Skeletal muscle satellite cell (primary cell): Measurements from ENCODE around the gene NAA11.
"Not testable (repeated sequence)": the region's sequence is repeated elsewhere in the genome, so short reads cannot be mapped to it uniquely, and the experiment has no call there.

Source experiments
- H3K27me3 ChIP-seq: 2 replicates; pipeline ENCODE4 v1.7.0; 2013; ENCODE audit warnings: low read length; ENCODE audit not compliant: control insufficient read depth, insufficient read depth
- H3K36me3 ChIP-seq: 2 replicates; pipeline ENCODE4 v1.7.0; 2013; ENCODE audit warnings: mild to moderate bottlenecking, control low read depth, low read length; ENCODE audit not compliant: insufficient read depth
- H3K4me1 ChIP-seq: 2 replicates; pipeline ENCODE4 v1.7.0; 2013; ENCODE audit warnings: low read length; ENCODE audit not compliant: control insufficient read depth, insufficient read depth
- H3K4me2 ChIP-seq: 2 replicates; pipeline ENCODE4 v1.7.0; 2013; ENCODE audit warnings: mild to moderate bottlenecking, low read length
- H3K4me3 ChIP-seq: 2 replicates; pipeline ENCODE4 v1.7.0; 2013; ENCODE audit warnings: low read length
- H3K9ac ChIP-seq: 2 replicates; pipeline ENCODE4 v1.7.0; 2013; ENCODE audit warnings: mild to moderate bottlenecking, low read depth, low read length, moderate library complexity
- H3K9me3 ChIP-seq: replicated peaks from 2 replicates; pipeline ENCODE4 v1.7.0; 2013; ENCODE audit warnings: mild to moderate bottlenecking, control low read depth, low read length

The NAA11 gene

GRCh38 chr4:79287718-79288117 is 38.1 kb downstream of the NAA11 start:
- H3K9ac ChIP-seq, result no peak overlapping the region
- H3K4me1 ChIP-seq, result no peaks in the 10 kb centered on the region
- H3K4me2 ChIP-seq, result no peak overlapping the region
- no peaks in the 10 kb centered on the region for H3K27me3 ChIP-seq
- no peaks in the 10 kb centered on the region for H3K9me3 ChIP-seq
- H3K36me3 ChIP-seq, result no peaks in the 10 kb centered on the region
- H3K4me3 ChIP-seq, result no peak overlapping the region

- H3K4me1 ChIP-seq, result no peaks in the 10 kb centered on the region
- no peak overlapping the region for H3K4me3 ChIP-seq
- no peaks in the 10 kb centered on the region for H3K27me3 ChIP-seq
- no peaks in the 10 kb centered on the region for H3K36me3 ChIP-seq
- no peak overlapping the region for H3K9ac ChIP-seq
- no peaks in the 10 kb centered on the region for H3K9me3 ChIP-seq
- no peak overlapping the region for H3K4me2 ChIP-seq
Measured at GRCh38 chr4:79287076-79287475, 38.8 kb downstream of the NAA11 start.

DNA sequence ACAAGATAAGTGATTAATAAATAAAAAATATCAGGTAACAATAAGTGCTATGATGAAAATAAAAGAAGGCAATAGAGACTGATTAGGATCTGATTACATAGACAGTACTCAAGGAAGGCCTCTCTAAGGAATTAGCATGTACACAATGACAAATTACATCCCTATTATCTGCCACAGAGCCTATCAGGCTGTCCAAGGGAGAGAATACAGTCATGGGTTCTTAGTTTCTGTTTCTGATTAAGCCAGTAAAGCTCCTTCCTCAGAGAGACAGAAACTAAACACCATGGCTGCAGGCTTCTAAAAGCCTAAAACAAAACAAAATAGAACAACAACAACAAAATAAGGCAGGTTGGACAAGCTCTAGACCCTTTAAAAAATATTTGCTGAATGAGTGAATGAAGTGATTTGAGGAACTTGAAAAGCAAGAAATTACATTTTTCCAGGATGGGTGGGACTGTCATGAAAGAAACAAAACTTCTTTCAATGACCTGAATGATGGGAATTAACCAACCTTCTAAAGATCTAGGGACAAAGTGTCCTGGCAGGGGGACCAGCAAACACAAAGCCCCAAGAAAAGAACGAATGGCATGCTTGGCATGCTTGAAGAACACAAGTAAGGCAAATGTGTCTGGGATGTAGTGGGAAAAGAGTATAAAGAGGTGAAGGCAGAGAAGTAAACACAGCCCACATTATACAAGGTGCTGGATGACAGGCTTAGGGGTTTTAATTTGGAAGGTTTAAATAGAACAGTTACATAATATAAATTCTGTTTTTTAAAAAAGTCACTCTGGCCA is 44.1 kb downstream of the NAA11 start:
- Histone ChIP-seq H3K4me3 (no peak overlapping the region), H3K27me3 (no peaks in the 10 kb centered on the region), H3K9me3 (no peaks in the 10 kb centered on the region), H3K36me3 (no peaks in the 10 kb centered on the region), H3K4me2 (no peak overlapping the region), H3K4me1 (no peaks in the 10 kb centered on the region), H3K9ac (no peak overlapping the region)

GRCh38 chr4:79277467-79277866 is 48.4 kb downstream of the NAA11 start:
- not testable (repeated sequence) for H3K4me1 ChIP-seq, H3K4me3 ChIP-seq, H3K27me3 ChIP-seq, H3K9me3 ChIP-seq, H3K4me2 ChIP-seq, H3K9ac ChIP-seq, H3K36me3 ChIP-seq

DNA sequence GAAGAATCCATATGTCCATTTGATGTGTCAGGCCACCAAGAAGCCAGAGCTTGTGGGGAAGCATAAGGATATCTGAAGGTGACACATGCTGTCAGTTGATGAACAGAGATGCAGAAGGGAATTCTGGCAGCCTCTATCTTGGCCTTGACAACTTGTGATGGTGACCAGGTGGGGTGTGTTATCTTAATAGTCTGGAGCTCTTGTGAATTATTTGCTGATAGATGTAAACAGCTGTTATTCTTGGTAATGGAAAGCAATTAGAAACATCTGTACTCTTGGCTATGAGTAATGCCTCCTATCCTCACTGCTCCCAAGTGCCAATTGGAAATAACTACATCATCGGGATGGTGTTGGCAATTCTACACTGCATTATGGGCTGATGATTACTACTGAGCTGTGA is 51.9 kb downstream of the NAA11 start:
- no peaks in the 10 kb centered on the region for H3K9me3 ChIP-seq
- H3K4me3 ChIP-seq, result no peak overlapping the region
- no peaks in the 10 kb centered on the region for H3K36me3 ChIP-seq
- H3K27me3 ChIP-seq, result no peaks in the 10 kb centered on the region
- no peak overlapping the region for H3K4me2 ChIP-seq
- H3K9ac ChIP-seq, result no peak overlapping the region
- no peaks in the 10 kb centered on the region for H3K4me1 ChIP-seq

- Histone ChIP-seq H3K27me3 (no peaks in the 10 kb centered on the region), H3K36me3 (no peaks in the 10 kb centered on the region), H3K9ac (no peak overlapping the region), H3K4me3 (no peak overlapping the region), H3K4me2 (no peak overlapping the region), H3K9me3 (no peaks in the 10 kb centered on the region), H3K4me1 (no peaks in the 10 kb centered on the region)
Measured at GRCh38 chr4:79272761-79273160, 53.1 kb downstream of the NAA11 start.

DNA sequence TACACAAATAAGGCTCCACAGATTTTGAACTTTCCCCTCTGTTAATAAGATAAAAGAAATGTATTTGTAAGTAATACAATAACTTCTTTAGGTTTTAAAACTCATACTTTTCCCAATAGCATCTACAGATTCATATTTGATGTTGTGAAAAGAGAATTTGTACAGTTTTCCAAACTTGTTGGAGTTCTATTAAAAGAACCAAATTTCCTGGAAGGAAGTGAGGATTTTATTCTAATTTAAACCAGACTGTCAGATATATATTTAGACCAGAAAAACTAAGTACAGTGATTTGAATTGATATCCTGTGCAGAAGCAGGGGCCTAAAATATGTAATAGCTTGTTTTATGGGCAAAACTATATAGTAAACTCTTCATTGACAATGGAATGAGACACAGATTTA is 53.7 kb downstream of the NAA11 start:
- Histone ChIP-seq H3K36me3 (no peaks in the 10 kb centered on the region), H3K9ac (no peak overlapping the region), H3K27me3 (no peaks in the 10 kb centered on the region), H3K4me3 (no peak overlapping the region), H3K9me3 (no peaks in the 10 kb centered on the region), H3K4me1 (no peaks in the 10 kb centered on the region), H3K4me2 (no peak overlapping the region)

GRCh38 chr4:79267671-79268070 is 58.2 kb downstream of the NAA11 start:
- H3K4me2 ChIP-seq, result no peak overlapping the region
- H3K9ac ChIP-seq, result no peak overlapping the region
- H3K4me1 ChIP-seq, result no peaks in the 10 kb centered on the region
- H3K9me3 ChIP-seq, result no peaks in the 10 kb centered on the region
- H3K4me3 ChIP-seq, result no peak overlapping the region
- no peaks in the 10 kb centered on the region for H3K36me3 ChIP-seq
- no peaks in the 10 kb centered on the region for H3K27me3 ChIP-seq
